ENCODE results near the gene THRAP3. TPM values are rescaled to one million over a fixed set of nuclear protein-coding genes. Genes with fewer than 3 reads are reported as not detected.

The THRAP3 gene
- total RNA-seq, 1 experiment from 2014 or later, result 160 TPM

- TF ChIP-seq IRF1 (CRISPR knock-in tag; IDR thresholded peaks at IDR 0.05), result no peak
- 0 out of 2 replicates have a peak, but pooled peaks have one; percentile 42 for TF ChIP-seq KAT7 (CRISPR knock-in tag; IDR thresholded peaks at IDR 0.05; ENCODE audit: borderline replicate concordance)
- no peak for TF ChIP-seq STAT6 (CRISPR knock-in tag; conservative IDR thresholded peaks at IDR 0.05; ENCODE audit: low read depth)
- TF ChIP-seq NFE2L1 (CRISPR knock-in tag; IDR thresholded peaks at IDR 0.05), result no peak
- no peak for TF ChIP-seq SP1 (CRISPR knock-in tag; conservative IDR thresholded peaks at IDR 0.05)
- 0 out of 2 replicates have a peak, but pooled peaks have one; percentile 15 for TF ChIP-seq PRDM15 (CRISPR knock-in tag; IDR thresholded peaks at IDR 0.05)
- TF ChIP-seq OVOL2 (CRISPR knock-in tag; IDR thresholded peaks at IDR 0.05; ENCODE audit: borderline replicate concordance), result no peak
- 0 out of 2 replicates have a peak, but pooled peaks have one; percentile 15 for TF ChIP-seq USF2 (CRISPR knock-in tag; IDR thresholded peaks at IDR 0.05)
- TF ChIP-seq AFF4 (CRISPR knock-in tag; IDR thresholded peaks at IDR 0.05; ENCODE audit: borderline replicate concordance), result 0 out of 2 replicates have a peak, but pooled peaks have one; percentile 33
- TF ChIP-seq ATF6 (CRISPR knock-in tag; IDR thresholded peaks at IDR 0.05), result no peak
- TF ChIP-seq FOXJ3 (CRISPR knock-in tag; IDR thresholded peaks at IDR 0.05; ENCODE audit: borderline replicate concordance), result no peak
- 0 out of 2 replicates have a peak, but pooled peaks have one; percentile 72 for TF ChIP-seq CBFB (CRISPR knock-in tag; IDR thresholded peaks at IDR 0.05; ENCODE audit: low read depth)
- TF ChIP-seq NR3C1 (CRISPR knock-in tag; conservative IDR thresholded peaks at IDR 0.05; ENCODE audit: low read depth), result peak; percentile 62; the same call in 1 of the 2 replicates
- TF ChIP-seq ZNF423 (CRISPR knock-in tag; IDR thresholded peaks at IDR 0.05), result no peak
- TF ChIP-seq FOXK1 (CRISPR knock-in tag; IDR thresholded peaks at IDR 0.05), result 0 out of 2 replicates have a peak, but pooled peaks have one; percentile 46
- TF ChIP-seq ZNF532 (CRISPR knock-in tag; IDR thresholded peaks at IDR 0.05; ENCODE audit: borderline replicate concordance), result no peak
- no peak for TF ChIP-seq MLX (CRISPR knock-in tag; IDR thresholded peaks at IDR 0.05)
Measured at GRCh38 chr1:36176106-36176949, 47.9 kb upstream of the THRAP3 start (continued).
